HepG2 (cell line): ENCODE data around the gene KLKB1. TPM values are rescaled to one million over a fixed set of nuclear protein-coding genes. Genes with fewer than 3 reads are reported as not detected.
A peak's percentile ranks its signal among the peaks of the same experiment; 100 is the strongest.

Experiments
- GLI4 ChIP-seq: sonication (generic); formaldehyde crosslinking; IDR thresholded peaks from 2 replicates; pipeline ENCODE4 v1.5.1; 2020; ENCODE audit warnings: missing genetic modification reagents, mild to moderate bottlenecking, moderate library complexity, borderline replicate concordance
- KLF16 ChIP-seq, 2 experiments: sonication (generic) in 1 of 2; formaldehyde crosslinking in 1 of 2; IDR thresholded peaks; 2 replicates each; pipeline versions ENCODE4 v1.6.1 to v1.8.0; 2016 to 2023; ENCODE audit warnings: missing genetic modification reagents in 2 of 2, missing compliant biosample characterization in 1 of 2
- MED13 ChIP-seq: sonication (generic); formaldehyde crosslinking; IDR thresholded peaks from 2 replicates; pipeline ENCODE4 v1.5.0; 2020; ENCODE audit warnings: missing genetic modification reagents
- NFE2 ChIP-seq: sonication (generic); formaldehyde crosslinking; IDR thresholded peaks from 2 replicates; pipeline ENCODE4 v1.4.0; 2020; ENCODE audit warnings: missing genetic modification reagents
- SRSF1 ChIP-seq: fragments of 200-400 bp; formaldehyde crosslinking; optimal IDR thresholded peaks from 2 replicates; pipeline ENCODE3; 2017; ENCODE audit warnings: mild to moderate bottlenecking, low read depth, low read length, moderate library complexity
- STAT5B ChIP-seq: sonication (generic); formaldehyde crosslinking; IDR thresholded peaks from 2 replicates; pipeline ENCODE4 v1.4.0; 2020; ENCODE audit warnings: missing genetic modification reagents
- TAF15 ChIP-seq: fragments of 200-400 bp; formaldehyde crosslinking; IDR thresholded peaks from one replicate; pipeline ENCODE4 v1.6.1; 2018; ENCODE audit warnings: mild to moderate bottlenecking, low read depth, low read length; ENCODE audit not compliant: poor library complexity, severe bottlenecking
- ZNF318 ChIP-seq: sonication (generic); formaldehyde crosslinking; IDR thresholded peaks from 2 replicates; pipeline ENCODE4 v1.4.0; 2020; ENCODE audit warnings: mild to moderate bottlenecking, missing genetic modification reagents
- ZNF33B ChIP-seq: sonication (generic); formaldehyde crosslinking; IDR thresholded peaks from 2 replicates; pipeline ENCODE4 v1.5.1; 2020; ENCODE audit warnings: mild to moderate bottlenecking, missing genetic modification reagents
- ZNF354B ChIP-seq: sonication (generic); formaldehyde crosslinking; IDR thresholded peaks from 2 replicates; pipeline ENCODE4 v1.8.0; 2022; ENCODE audit warnings: mild to moderate bottlenecking, missing genetic modification reagents
- ZNF407 ChIP-seq: sonication (generic); formaldehyde crosslinking; IDR thresholded peaks from one replicate; pipeline ENCODE4 v1.5.1; 2020; ENCODE audit warnings: mild to moderate bottlenecking, missing genetic modification reagents; ENCODE audit errors: not compliant biosample characterization
- ZSCAN22 ChIP-seq: sonication (generic); formaldehyde crosslinking; IDR thresholded peaks from 2 replicates; pipeline ENCODE4 v1.4.0; 2020; ENCODE audit warnings: mild to moderate bottlenecking, missing genetic modification reagents
- polyA plus RNA-seq, 8 experiments: library from polyadenylated mRNA; depleted of rRNA in 3 of 8; stranded (reverse) in 7 of 8; unstranded in 1 of 8; fragments of >200 nt; fragmentation: Illumina TruSeq in 4 of 8; extraction: Trizol in 4 of 8; gene quantifications; 2 replicates each; pipeline versions ENCODE4 v1.2.1 to v1.2.3, GENCODE V29; 2011 to 2016; ENCODE audit warnings: low read depth in 4 of 8, missing spikeins in 1 of 8, mixed read lengths in 1 of 8; ENCODE audit not compliant: insufficient read depth in 1 of 8
- total RNA-seq, 5 experiments: library from RNA; depleted of rRNA; stranded (reverse); fragments of >200 nt; fragmentation: Illumina TruSeq; extraction: Trizol; gene quantifications; 2 replicates each; pipeline ENCODE4 v1.2.3, GENCODE V29; 2016; ENCODE audit warnings: low read depth in 1 of 5

Gene KLKB1
- total and polyA plus RNA-seq, 2 of the 13 experiments (the other 11 are each of a cell fraction or from before 2014, with no cell fraction given), result 0.26 to 0.49 TPM

- no peak for TF ChIP-seq ZNF318 (CRISPR knock-in tag)
- TF ChIP-seq TAF15, result no peak
- TF ChIP-seq KLF16 (CRISPR knock-in tag; IDR thresholded peaks at IDR 0.05), result peak in 1 of 2 experiments; percentile 77; a peak in 2 of 4 replicates
- TF ChIP-seq STAT5B (CRISPR knock-in tag), result no peak
- peak; percentile 38 for TF ChIP-seq ZNF407
- peak; percentile 62 for TF ChIP-seq SRSF1
- no peak for TF ChIP-seq GLI4 (CRISPR knock-in tag)
- no peak for TF ChIP-seq MED13 (CRISPR knock-in tag)
- TF ChIP-seq NFE2, result no peak
- TF ChIP-seq ZNF33B, result peak; percentile 83
- TF ChIP-seq ZSCAN22 (CRISPR knock-in tag), result no peak
- TF ChIP-seq ZNF354B (CRISPR knock-in tag), result no peak
Measured at GRCh38 chr4:186191200-186192065, 35.9 kb upstream of the KLKB1 start, which contains the start of gene CYP4V2 (continued).
